Esophagus mucosa (tissue), 1 donor: ENCODE results near the gene ZNF592. TPM values are rescaled to one million over a fixed set of nuclear protein-coding genes. Genes with fewer than 3 reads are reported as not detected.
A peak's percentile ranks its signal among the peaks of the same experiment; 100 is the strongest.

Experiments
- ATAC-seq: fragments of 200-7000 bp; cut with Tn5 transposase; one replicate; pipeline ENCODE4 v1.9.1; 2020
- total RNA-seq: library from RNA; stranded (reverse); gene quantifications from one replicate; pipeline ENCODE4 v1.2.4, GENCODE V29; 2023
- donor health status: DM: yes; HTN: yes; CAD: no.

Gene ZNF592, protein sequence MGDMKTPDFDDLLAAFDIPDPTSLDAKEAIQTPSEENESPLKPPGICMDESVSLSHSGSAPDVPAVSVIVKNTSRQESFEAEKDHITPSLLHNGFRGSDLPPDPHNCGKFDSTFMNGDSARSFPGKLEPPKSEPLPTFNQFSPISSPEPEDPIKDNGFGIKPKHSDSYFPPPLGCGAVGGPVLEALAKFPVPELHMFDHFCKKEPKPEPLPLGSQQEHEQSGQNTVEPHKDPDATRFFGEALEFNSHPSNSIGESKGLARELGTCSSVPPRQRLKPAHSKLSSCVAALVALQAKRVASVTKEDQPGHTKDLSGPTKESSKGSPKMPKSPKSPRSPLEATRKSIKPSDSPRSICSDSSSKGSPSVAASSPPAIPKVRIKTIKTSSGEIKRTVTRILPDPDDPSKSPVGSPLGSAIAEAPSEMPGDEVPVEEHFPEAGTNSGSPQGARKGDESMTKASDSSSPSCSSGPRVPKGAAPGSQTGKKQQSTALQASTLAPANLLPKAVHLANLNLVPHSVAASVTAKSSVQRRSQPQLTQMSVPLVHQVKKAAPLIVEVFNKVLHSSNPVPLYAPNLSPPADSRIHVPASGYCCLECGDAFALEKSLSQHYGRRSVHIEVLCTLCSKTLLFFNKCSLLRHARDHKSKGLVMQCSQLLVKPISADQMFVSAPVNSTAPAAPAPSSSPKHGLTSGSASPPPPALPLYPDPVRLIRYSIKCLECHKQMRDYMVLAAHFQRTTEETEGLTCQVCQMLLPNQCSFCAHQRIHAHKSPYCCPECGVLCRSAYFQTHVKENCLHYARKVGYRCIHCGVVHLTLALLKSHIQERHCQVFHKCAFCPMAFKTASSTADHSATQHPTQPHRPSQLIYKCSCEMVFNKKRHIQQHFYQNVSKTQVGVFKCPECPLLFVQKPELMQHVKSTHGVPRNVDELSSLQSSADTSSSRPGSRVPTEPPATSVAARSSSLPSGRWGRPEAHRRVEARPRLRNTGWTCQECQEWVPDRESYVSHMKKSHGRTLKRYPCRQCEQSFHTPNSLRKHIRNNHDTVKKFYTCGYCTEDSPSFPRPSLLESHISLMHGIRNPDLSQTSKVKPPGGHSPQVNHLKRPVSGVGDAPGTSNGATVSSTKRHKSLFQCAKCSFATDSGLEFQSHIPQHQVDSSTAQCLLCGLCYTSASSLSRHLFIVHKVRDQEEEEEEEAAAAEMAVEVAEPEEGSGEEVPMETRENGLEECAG (N-terminal part only)
- 12.6 TPM for total RNA-seq

DNA sequence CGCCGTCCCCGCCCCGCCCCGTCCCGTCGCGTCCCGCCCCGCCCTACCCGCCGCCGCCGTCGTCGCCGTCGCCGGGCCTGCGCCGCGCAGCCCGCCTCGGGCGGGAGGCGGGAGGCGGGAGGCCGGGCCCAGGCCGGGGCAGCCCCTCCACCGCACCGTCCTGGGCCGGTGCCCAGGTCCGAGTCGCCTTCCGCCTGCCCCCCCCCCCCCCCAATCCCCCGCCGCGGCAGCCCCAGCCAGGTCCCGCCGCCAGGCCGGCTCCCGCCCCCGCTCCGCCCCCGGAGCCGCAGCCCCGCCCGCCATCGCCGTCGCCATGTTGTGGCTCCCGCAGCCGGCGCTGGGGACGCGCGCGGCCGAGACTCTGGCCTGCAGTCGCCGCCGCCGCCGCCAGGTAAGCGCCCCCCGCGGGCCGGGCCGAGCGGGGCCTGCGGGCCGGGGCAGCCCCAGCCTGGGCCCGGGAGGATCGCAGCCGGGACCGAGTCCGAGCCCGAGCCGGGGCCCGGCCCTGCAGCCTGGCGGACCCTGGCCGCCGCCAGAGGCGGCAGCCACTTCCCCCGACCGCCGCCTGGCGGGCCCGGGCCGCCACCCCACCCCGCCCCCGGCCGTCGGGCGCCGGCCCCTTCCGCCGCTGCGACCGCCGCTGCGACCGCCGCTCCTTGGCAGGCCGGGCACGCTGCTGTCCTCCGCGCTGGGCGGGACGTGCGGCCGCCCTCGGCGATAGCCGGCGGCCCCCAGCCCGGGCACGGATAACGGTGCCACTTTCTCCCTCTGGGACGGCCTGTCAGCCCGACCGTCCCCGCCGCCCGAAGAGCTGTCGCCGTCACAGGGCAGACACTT is at the start of gene ZNF592:
Gene ZNF592 (plus strand): TSS at position 319 of the 837 bp plus-strand sequence. CDS start 34,084 bp downstream, outside the sequence.
- ATAC-seq: peak; percentile 82

DNA sequence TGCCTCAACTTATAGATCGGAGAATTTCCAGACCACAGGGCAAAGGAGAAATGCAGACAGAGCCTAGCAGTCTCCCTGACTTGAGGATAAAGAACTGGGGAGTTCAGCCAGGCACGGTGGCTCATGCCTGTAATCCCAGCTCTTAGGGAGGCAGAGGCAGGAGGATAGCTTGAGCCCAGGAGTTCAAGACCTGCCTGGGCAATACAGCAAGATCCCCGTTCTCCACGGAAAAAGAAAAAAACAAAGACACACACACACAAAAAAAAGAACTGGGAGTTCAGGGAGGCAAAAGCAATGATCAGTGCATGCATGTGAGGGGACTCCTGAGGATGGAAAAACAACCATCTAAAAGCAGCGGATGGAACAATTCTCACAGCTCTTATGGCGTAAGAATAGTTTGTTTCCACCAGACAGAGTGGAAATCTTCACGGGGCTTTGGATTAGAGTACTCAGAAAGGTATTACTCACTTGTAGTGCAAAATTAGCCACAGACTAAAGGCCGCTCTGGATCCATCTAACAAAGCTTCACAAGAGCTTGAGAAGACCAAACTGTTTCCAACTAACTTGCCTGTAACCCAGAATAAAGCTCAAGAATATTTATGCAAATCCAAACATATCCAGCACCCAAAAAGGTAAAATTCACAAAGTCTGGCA is 48.7 kb upstream of the ZNF592 start:
- no peak for ATAC-seq

DNA sequence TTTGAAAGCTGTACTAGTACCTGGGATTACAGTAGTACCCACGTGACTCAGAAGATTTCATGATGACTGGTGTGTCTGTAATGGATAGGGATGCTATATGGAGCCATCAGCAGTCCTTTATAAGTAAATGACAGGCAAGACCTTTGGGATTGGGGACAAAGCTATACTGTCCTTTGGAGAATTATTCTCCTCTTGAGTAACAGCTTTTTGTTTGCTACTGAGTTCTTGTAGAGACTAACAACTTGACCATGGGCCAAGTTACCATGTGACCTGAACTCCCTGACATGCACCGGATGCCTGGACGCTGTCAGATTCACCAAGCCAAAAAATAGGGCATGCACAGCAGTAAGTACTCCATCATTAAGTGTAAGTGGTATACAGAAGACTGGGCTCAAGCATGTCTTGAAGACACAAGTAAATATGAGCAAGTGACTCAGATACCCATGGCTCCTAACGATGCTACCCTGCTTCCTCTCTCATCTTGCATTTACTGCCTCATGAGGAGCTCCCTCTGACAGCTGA is 45.4 kb upstream of the ZNF592 start:
- ATAC-seq: peak; percentile 67

DNA sequence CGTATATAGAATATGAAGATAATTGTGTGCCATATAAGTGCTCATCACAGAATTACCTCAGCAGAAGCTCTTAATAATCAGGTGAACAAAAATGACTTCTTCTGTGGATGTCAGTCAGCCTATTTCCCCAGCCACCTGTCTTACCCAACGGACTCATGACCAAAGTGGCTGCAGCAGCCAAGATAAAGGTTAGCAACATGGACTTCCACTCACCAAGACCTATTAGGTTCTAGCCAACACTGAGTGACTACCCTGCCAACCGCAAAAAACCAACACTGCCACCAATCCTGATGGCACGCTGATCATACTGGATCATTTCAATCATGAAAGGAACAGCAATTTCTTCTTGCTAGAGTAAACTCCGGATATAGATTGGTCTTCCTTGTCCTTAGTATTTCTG is 44.6 kb upstream of the ZNF592 start:
- no peak for ATAC-seq

DNA sequence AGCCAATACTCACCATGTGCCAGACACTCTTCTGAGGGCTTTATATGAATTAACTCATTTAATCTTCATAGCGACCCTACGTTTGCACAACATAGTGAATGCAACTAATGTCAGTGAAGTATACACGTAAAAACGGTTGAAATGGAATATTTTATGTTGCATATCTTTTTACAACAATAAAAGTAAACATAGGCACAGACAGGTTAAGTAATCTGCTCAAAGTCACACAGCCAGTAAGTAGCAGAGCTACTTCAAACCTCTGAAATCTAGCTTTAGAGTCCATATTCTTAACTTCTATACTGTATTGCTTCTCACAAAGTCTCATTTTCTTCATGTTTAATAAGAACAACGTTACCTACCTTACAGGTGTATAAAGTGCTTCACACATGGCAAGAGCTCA is 34.0 kb upstream of the ZNF592 start:
- no peak for ATAC-seq

DNA sequence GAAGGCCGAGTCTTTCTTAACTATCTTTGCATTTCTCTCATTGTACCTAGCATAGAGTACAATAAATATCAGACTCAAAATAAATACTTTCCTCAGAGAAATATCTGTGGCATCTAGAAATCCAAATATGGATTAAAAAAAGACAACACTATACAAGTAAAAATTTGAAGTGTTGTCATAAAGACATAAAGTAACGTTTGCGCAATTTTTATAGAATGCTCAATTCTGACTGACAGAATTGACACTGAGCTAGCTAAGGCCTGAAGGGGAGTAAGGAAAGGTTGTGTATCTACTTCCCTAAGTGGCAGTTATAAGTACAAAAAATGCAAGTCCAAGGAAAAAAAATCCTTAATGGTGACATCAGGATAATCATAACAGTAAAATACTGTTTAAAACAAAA is 33.6 kb upstream of the ZNF592 start:
- no peak for ATAC-seq

DNA sequence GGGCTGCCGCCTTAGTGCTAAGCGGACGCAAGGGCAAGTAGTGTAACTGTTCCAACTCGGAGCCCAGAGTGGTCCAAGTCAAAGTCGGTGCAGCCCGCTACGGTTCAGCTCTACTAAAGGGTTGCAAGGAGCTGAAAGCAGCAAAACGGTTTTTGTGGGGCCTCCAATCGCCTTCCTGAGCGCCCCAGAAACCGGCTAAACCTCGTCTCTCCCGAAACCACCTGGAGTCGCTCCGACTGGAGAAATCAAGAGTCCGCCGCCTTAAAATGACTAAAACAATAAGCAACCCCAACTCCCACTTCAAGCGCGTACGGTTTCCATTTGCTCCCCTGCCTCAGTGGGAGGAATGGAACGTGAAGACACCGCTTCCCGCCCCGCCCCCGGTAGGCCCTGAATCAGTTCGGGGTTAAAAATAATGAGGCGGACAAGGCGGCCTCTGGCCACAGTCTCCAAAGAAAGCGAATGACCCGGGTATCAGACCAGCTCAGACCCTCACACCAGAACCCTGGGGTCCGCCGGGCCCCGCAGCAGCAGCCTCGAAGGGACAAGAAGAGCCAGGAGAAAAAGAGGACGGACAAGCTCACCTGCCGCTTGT is 32.9 kb upstream of the ZNF592 start:
- peak; percentile 27 for ATAC-seq

DNA sequence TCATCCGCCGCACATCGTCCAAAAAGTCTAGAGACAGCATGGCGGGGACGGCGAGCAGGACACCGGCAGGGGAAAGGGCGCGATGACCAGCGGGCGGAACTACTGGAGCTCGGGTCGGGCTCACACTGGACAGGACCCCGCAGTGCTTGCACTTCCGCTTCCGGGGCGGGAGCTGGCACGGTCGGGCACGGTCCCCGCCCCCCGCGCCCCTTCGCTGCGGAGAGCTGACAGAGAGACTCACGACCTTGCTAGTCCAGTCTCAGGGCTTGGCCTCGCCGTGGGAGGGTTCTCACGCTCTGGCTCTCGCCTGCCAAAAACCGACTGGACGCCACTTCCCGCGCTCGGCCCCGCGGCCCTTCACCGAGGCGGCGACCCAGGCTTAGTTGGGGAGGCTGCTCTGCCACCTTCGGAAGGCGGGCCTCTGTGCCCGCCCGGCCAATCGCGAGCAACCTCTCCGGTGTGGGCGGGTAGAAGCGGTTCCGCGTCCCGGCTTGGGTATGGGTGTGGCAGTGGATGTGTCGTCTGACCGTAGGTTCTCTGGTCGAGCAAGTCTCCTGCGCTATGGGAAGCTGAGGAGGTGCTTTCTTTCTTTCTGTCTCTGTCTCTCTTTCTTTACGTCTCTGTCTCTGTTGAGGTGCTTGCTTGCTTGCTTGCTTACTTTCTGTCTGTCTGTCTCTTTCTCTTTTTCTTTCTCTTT is 32.2 kb upstream of the ZNF592 start, which contains the start of gene SEC11A:
Gene SEC11A (minus strand): TSS at position 104 of the 697 bp plus-strand sequence. CDS start 64 bp downstream, at position 40.
- ATAC-seq: peak; percentile 99

DNA sequence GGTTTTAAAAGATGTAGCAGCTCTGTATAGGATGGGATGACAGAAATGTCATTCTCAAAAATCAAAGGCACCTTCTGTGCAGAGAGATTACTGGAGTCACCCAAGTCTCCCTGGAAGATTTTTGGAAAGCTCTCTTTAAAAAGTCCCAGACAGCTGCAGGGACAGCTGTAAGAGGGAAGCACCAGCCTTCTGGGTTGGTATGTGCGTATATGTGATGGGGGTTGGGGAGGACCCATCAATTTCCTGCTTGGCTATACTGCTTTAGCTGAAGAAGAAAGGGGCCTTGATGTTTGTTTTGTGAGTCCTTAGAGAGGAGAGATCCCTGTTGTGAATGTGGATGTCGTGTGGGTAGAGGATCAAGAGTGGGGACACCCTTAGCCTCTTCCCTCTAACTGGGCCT is 27.0 kb upstream of the ZNF592 start:
- ATAC-seq: no peak

DNA sequence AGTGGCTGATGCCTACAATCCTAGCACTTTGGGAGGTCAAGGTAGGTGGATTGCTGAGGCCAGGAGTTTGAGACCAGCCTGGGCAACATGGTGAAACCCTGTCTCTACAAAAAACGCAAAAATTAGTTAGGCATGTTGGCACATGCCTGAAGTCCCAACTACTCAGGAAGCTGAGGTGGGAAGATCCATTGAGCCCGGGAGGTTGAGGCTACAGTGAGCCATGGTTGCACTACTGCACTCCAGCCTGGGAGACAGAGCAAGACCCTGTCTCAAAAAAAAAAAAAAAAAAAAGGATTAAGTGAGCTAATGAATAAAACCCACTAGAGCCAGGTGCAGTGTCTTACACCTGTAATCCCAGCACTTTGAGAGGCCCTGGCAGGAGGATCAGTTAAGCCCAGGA is 25.8 kb upstream of the ZNF592 start:
- ATAC-seq: no peak

DNA sequence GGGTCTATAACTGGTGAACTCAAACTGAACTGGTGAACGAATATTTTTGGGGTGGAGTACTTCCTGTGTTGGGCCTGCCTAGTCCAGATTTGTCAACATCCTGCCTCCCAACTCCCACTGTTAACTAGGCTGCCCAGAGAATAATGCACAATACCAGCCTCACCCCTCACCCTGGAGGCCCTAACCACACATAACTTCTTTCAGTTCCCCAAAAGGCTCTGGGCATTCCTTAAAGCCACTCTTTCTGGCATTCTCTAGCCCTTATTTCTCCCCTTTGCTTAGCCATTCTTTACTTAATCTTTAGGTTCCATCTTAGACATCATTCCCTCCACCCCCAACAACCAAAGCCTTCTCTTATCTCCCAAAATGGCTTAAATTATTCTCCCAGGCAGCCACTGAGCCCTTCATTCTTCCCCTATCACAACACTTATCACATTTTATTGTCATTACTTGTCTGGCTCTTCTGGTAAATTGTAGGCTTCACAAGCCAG is 23.3 kb upstream of the ZNF592 start:
- peak; percentile 62 for ATAC-seq

DNA sequence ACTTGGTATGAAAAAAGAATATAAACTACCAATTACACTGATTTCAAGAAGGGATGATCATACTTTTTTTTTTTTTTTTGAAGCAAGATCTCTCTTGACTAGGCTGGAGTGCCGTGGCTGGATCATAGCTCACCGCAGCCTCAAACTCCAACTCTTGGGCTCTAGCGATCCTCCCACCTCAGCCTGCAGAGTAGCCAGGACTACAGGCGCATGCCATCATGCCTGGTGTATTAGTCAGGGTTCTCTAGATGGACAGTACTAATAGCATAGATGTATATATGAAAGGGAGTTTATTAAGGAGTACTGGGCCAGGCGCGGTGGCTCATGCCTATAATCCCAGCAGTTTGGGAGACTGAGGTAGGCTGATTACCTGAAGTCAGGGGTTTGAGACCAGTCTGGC is 21.0 kb upstream of the ZNF592 start:
- no peak for ATAC-seq

DNA sequence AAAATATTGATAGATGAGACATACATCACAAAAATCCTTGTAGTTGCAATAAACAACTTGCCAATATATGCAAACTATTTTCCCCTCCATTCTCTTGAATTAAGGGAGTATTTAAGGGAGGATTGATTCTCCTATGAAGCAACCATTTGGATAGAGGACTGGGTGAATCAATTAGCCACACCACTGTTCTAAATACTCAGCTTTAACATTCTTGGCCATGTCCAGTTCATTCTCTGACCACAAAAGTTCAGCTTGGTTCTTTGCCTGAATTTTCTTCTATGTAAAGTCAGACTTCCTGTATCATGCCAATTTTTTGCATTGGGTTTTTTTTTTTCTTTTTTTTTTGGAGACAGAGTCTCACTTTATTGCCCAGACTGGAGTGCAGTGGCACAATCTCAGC is 16.6 kb upstream of the ZNF592 start:
- ATAC-seq: no peak

DNA sequence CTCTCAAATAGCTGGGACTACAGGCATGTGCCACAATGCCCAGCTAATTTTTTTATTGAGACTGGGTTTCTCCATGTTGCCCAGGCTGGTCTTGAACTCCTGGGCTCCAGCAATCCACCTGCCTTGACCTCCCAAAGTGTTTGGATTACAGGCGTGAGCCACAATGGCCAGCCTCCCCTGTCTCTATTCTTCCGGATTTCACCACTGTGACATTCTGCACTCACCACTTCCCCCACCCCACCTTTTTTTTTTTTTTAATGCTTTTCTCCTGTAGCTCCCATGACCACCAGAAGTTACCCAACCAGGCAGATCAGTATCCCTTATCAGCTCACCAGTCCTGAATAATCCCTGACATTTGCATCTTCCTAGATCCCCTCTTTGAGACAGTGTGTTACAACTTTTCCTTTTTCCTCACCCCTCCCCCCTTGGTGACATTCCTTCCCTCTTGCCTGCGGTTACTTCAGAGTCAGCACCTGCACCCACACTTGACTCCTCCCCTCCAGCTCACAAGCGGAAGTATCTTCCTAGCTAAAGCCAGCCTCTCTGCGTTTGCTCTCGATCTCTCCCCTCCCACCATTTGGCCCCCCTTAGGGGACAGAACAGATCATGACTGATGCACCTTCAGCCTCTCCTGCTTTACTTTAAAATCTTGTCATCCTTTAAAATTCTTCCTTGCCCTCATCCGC is 13.5 kb upstream of the ZNF592 start:
- peak; percentile 87 for ATAC-seq

DNA sequence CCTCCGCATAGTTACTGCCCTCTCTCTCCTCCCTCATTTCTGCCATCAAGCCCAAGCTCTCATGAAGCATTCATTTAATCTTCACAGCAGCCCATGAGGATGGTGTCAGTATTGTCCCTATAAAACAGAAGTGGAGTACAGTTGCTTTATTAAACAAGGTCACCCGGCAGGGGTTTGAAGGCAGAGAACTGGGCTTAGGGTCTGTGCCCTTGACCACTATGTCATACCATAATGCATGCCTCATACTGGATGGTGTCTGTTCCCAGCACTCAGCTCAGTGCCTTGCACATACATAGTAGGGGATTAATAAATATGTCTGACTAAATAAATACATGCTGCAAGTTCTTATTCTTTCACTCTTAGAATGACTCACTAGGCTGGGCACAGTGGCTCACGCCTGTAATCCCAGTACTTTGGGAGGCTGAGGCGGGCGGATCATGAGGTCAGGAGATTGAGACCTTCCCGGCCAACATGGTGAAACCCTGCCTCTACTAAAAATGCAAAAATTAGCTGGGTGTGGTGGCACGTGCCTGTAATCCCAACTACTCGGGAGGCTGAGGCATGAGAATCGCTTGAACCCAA is 12.8 kb upstream of the ZNF592 start:
- ATAC-seq: peak; percentile 93

DNA sequence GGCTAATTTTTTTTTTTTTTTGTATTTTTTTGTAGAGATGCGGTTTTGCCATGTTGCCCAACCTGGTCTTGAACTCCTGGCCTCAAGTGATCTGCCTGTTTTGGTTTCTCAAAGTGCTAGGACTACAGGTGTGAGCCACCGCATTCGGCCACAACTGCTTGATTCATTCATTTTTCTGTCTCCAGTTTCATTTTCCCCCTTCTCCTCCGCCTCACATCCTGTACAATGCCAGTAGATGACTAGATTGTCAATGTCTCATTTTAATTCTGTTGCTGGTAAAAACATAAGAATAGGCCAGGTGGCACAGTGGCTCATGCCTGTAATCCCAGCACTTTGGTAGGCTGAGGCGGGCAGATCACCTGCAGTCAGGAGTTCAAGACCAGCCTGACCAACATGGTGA is 12.0 kb upstream of the ZNF592 start:
- no peak for ATAC-seq

DNA sequence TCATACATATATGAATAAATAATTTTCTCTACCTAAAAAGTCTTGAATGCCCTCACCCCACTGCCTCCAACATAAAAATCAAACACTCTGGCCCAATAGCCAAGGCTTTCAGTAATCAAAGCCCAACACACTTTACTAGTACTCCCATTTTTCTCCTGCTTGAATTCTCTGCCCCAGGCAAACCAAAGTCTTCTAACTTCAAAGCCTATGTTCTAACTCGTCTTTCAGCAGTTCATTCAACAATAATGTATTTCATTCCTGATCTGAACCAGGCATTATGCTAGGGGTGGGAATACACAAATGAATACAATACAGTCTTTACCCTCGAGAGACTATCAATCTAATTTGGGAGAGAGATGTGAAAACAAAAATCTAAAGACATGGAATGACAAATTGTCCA is 11.4 kb upstream of the ZNF592 start:
- ATAC-seq: no peak

DNA sequence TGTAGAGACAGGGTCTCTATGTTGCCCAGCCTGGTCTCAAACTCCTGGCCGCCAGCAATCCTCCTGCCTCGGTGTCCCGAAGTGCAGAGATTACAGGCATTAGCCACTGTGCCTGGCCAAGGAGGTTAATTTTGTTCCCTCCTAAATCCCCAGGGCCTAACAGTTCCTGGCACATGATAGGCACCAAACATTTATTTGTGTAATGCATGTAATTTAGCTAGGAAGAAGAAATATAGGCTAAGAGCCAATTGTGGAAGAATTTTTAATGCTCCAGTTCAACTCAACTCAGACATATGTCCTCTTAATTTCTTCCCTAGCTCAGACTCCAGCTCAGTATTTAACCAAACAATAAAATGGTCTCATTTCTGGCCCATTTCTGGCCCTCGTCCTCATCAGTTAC is 7.7 kb upstream of the ZNF592 start:
- ATAC-seq: no peak

DNA sequence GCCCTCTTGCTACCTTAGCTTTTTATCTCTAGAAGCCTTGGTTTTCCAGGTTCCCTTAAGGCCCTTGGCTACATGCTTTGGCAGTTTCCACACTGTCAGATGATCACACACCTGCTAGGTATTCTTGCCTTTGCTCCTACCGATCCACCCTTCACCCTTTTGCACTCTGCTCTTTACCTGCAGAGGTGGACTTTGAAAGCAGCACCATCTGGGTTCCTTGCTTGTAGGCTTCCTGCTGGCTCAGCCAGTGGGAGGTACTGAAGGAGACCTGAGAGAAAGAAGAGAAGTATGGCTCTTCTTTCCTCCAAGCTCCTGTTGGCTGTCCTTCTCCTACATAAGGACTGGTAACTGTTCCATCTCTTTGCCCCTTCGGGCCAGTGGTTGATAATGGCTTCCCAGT is 7.3 kb upstream of the ZNF592 start:
- no peak for ATAC-seq
